IMR-90 (cell line): ENCODE measurements around the gene AVPR2. TPM values are rescaled to one million over a fixed set of nuclear protein-coding genes. Genes with fewer than 3 reads are reported as not detected.

Experiments used
- ATAC-seq: fragments of 200-7000 bp; cut with Tn5 transposase; 2 replicates; pipeline ENCODE4 v1.9.1; 2020; ENCODE audit warnings: low read depth, mild to moderate bottlenecking, moderate library complexity
- BruUV-seq: library from RNA; stranded (reverse); fragments of 400-500 nt; replicated peaks from 2 replicates; lab custom pipeline; 2021; lab: Mats Ljungman, UMichigan
- CTCF ChIA-PET: fragments of 300-600 bp; formaldehyde crosslinking; extraction: SDS; loops from one replicate; lab custom pipeline; 2021; ENCODE audit warnings: antibody characterized with exemption; lab: Yijun Ruan, JAX
- POLR2A ChIA-PET: fragments of 300-600 bp; sonication (Branson Sonifier 250); formaldehyde crosslinking; loops from one replicate; lab custom pipeline; 2022; ENCODE audit warnings: antibody characterized with exemption; ENCODE audit not compliant: unreplicated experiment; lab: Charles Lee
- DNase-seq: peaks from one replicate; pipeline ENCODE4 v3.0.0; 2013
- H2AFZ ChIP-seq: replicated peaks from 2 replicates; pipeline ENCODE3; 2013; ENCODE audit warnings: low read length, mild to moderate bottlenecking; ENCODE audit not compliant: poor library complexity
- H2AK5ac ChIP-seq: 2 replicates; pipeline ENCODE4 v1.6.1; 2013; ENCODE audit warnings: low read depth, low read length, inconsistent platforms
- H2AK9ac ChIP-seq: replicated peaks from 2 replicates; pipeline ENCODE3; 2013; ENCODE audit warnings: mild to moderate bottlenecking, low read depth, low read length, moderate library complexity; ENCODE audit not compliant: poor library complexity
- H2BK120ac ChIP-seq: 2 replicates; pipeline ENCODE4 v1.6.1; 2013; ENCODE audit warnings: low read depth, low read length, inconsistent platforms
- H2BK15ac ChIP-seq: 3 replicates; pipeline ENCODE4 v1.6.1; 2013; ENCODE audit warnings: low read depth, low read length, inconsistent platforms
- H2BK20ac ChIP-seq: 2 replicates; pipeline ENCODE4 v1.6.1; 2013; ENCODE audit warnings: low read depth, mild to moderate bottlenecking, inconsistent platforms, low read length, moderate library complexity
- H2BK5ac ChIP-seq: 2 replicates; pipeline ENCODE4 v1.6.1; 2013; ENCODE audit warnings: mild to moderate bottlenecking, low read depth, low read length, inconsistent platforms; ENCODE audit not compliant: poor library complexity, severe bottlenecking
- H3K14ac ChIP-seq: replicated peaks from 2 replicates; pipeline ENCODE4 v1.6.1; 2013; ENCODE audit warnings: low read depth, low read length, inconsistent platforms
- H3K18ac ChIP-seq: 2 replicates; pipeline ENCODE4 v1.6.1; 2013; ENCODE audit warnings: low read depth, low read length, control low read depth
- H3K23ac ChIP-seq: 2 replicates; pipeline ENCODE4 v1.6.1; 2013; ENCODE audit warnings: low read depth, low read length, inconsistent platforms
- H3K27ac ChIP-seq: 2 replicates; pipeline ENCODE4 v1.5.1; 2013; ENCODE audit warnings: mild to moderate bottlenecking, control low read depth, low read length; ENCODE audit not compliant: insufficient read depth
- H3K27me3 ChIP-seq: 2 replicates; pipeline ENCODE4 v1.6.1; 2013; ENCODE audit warnings: low read length; ENCODE audit not compliant: control insufficient read depth, insufficient read depth
- H3K36me3 ChIP-seq: 2 replicates; pipeline ENCODE4 v1.6.1; 2013; ENCODE audit warnings: low read length, mixed read lengths; ENCODE audit not compliant: control insufficient read depth, insufficient read depth
- H3K4ac ChIP-seq: 2 replicates; pipeline ENCODE4 v1.6.1; 2013; ENCODE audit warnings: low read depth, low read length, inconsistent platforms
- H3K4me1 ChIP-seq: 2 replicates; pipeline ENCODE4 v1.6.1; 2013; ENCODE audit warnings: low read length, mixed read lengths; ENCODE audit not compliant: control insufficient read depth, insufficient read depth
- H3K4me2 ChIP-seq: 2 replicates; pipeline ENCODE4 v1.6.1; 2013; ENCODE audit warnings: low read depth, mild to moderate bottlenecking, control low read depth, low read length, moderate library complexity
- H3K4me3 ChIP-seq: 2 replicates; pipeline ENCODE4 v1.5.1; 2013; ENCODE audit warnings: low read depth, mild to moderate bottlenecking, control low read depth, low read length, moderate library complexity; ENCODE audit not compliant: insufficient read depth
- H3K56ac ChIP-seq: 2 replicates; pipeline ENCODE4 v1.6.1; 2013; ENCODE audit warnings: low read length, inconsistent platforms; ENCODE audit not compliant: insufficient read depth; ENCODE audit errors: extremely low read depth
- H3K79me1 ChIP-seq, 2 experiments: 2 replicates each; pipeline ENCODE4 v1.6.1; 2013; ENCODE audit warnings: low read length in 2 of 2, inconsistent platforms in 1 of 2, low read depth in 1 of 2
- H3K9ac ChIP-seq: 2 replicates; pipeline ENCODE4 v1.6.1; 2013; ENCODE audit warnings: low read depth, low read length, control low read depth
- H3K9me1 ChIP-seq: 2 replicates; pipeline ENCODE4 v1.6.1; 2013; ENCODE audit warnings: low read length, inconsistent platforms; ENCODE audit not compliant: insufficient read depth
- H3K9me3 ChIP-seq: 2 replicates; pipeline ENCODE4 v1.6.1; 2013; ENCODE audit warnings: low read length; ENCODE audit not compliant: control insufficient read depth, insufficient read depth
- H4K20me1 ChIP-seq: 2 replicates; pipeline ENCODE4 v1.6.1; 2013; ENCODE audit warnings: low read length, inconsistent platforms; ENCODE audit not compliant: insufficient read depth
- H4K5ac ChIP-seq: 2 replicates; pipeline ENCODE4 v1.6.1; 2013; ENCODE audit warnings: mild to moderate bottlenecking, low read depth, low read length, control low read depth
- H4K8ac ChIP-seq, 2 experiments: 2 replicates each; pipeline ENCODE4 v1.6.1; 2013; ENCODE audit warnings: low read depth in 2 of 2, low read length in 2 of 2, control low read depth in 1 of 2, inconsistent platforms in 1 of 2
- H4K91ac ChIP-seq: 2 replicates; pipeline ENCODE4 v1.6.1; 2013; ENCODE audit warnings: low read depth, low read length, inconsistent platforms; ENCODE audit not compliant: insufficient read depth
- BHLHE40 ChIP-seq: fragments of 150-350 bp; IDR thresholded peaks from 2 replicates; pipeline ENCODE4 v1.6.1; 2016; ENCODE audit warnings: mild to moderate bottlenecking, low read depth, low read length
- CEBPB ChIP-seq: IDR thresholded peaks from 2 replicates; pipeline ENCODE4 v1.6.1; 2012; ENCODE audit warnings: low read depth, low read length, improper control_type of control experiment
- CHD1 ChIP-seq: IDR thresholded peaks from 2 replicates; pipeline ENCODE4 v1.6.1; 2012; ENCODE audit warnings: low read depth, low read length, improper control_type of control experiment
- CTCF ChIP-seq: conservative IDR thresholded peaks from 2 replicates; pipeline ENCODE4 v1.5.1; 2012; ENCODE audit warnings: mild to moderate bottlenecking, low read depth, low read length, improper control_type of control experiment
- ELK1 ChIP-seq: fragments of 150-350 bp; IDR thresholded peaks from 2 replicates; pipeline ENCODE4 v1.6.1; 2016; ENCODE audit warnings: low read depth, mild to moderate bottlenecking, low read length, moderate library complexity, borderline replicate concordance
- FOS ChIP-seq: fragments of 150-350 bp; IDR thresholded peaks from 2 replicates; pipeline ENCODE4 v1.6.1; 2016; ENCODE audit warnings: low read depth, low read length
- MAFK ChIP-seq: IDR thresholded peaks from 2 replicates; pipeline ENCODE4 v1.6.1; 2012; ENCODE audit warnings: low read depth, low read length, improper control_type of control experiment
- MAZ ChIP-seq: IDR thresholded peaks from 2 replicates; pipeline ENCODE4 v1.6.1; 2012; ENCODE audit warnings: low read depth, mild to moderate bottlenecking, low read length, improper control_type of control experiment, moderate library complexity, borderline replicate concordance
- MXI1 ChIP-seq: IDR thresholded peaks from 2 replicates; pipeline ENCODE4 v1.6.1; 2012; ENCODE audit warnings: low read depth, mild to moderate bottlenecking, low read length, moderate library complexity, borderline replicate concordance
- NFE2L2 ChIP-seq: fragments of 150-350 bp; IDR thresholded peaks from 2 replicates; pipeline ENCODE4 v1.6.1; 2016; ENCODE audit warnings: low read depth, mild to moderate bottlenecking, low read length
- POLR2A ChIP-seq: IDR thresholded peaks from 2 replicates; pipeline ENCODE4 v1.6.1; 2012; ENCODE audit warnings: mild to moderate bottlenecking, low read depth, low read length
- RAD21 ChIP-seq: IDR thresholded peaks from 2 replicates; pipeline ENCODE4 v1.6.1; 2012; ENCODE audit warnings: low read length, improper control_type of control experiment
- RFX5 ChIP-seq: IDR thresholded peaks from 2 replicates; pipeline ENCODE4 v1.8.0; 2012; ENCODE audit warnings: low read depth, mild to moderate bottlenecking, low read length, moderate library complexity
- SMC3 ChIP-seq: fragments of 150-350 bp; IDR thresholded peaks from 2 replicates; pipeline ENCODE4 v1.6.1; 2016; ENCODE audit warnings: low read depth, mild to moderate bottlenecking, antibody characterized with exemption, low read length, moderate library complexity
- USF2 ChIP-seq: fragments of 150-350 bp; IDR thresholded peaks from 2 replicates; pipeline ENCODE4 v1.6.1; 2017; ENCODE audit warnings: mild to moderate bottlenecking, antibody characterized with exemption, low read length, low read depth
- WGBS, 2 experiments: methylation state at CpG; one replicate each; pipeline versions ENCODE4 v1.1.5 to v1.1.7; 2013; ENCODE audit warnings: missing lambda C conversion rate in 2 of 2; ENCODE audit not compliant: insufficient read length in 1 of 2; ENCODE audit errors: extremely low coverage in 2 of 2; 5-methylcytosine and 5-hydroxymethylcytosine counted together
- dilution Hi-C: fragments of 300-500 bp; cut with HindIII; formaldehyde crosslinking; loops from one replicate; pipeline ENCODE4 v1.14.3; 2018; ENCODE audit warnings: low sequenced_read_pairs; ENCODE audit not compliant: unreplicated experiment
- in situ Hi-C: fragments of 300-500 bp; cut with MboI; formaldehyde crosslinking; loops from 3 replicates; pipeline ENCODE4 v1.14.3; 2019; ENCODE audit warnings: low sequenced_read_pairs, inconsistent platforms, mixed read lengths
- intact Hi-C: fragments of 100-400 bp; cut with micrococcal nuclease; formaldehyde crosslinking; loops from 2 replicates; pipeline ENCODE4 v1.10.0; 2022
- polyA plus RNA-seq, 3 experiments: library from polyadenylated mRNA; depleted of rRNA; stranded (reverse); fragments of >200 nt; gene quantifications; 2 replicates each; pipeline ENCODE4 v1.2.3, GENCODE V29; 2012; ENCODE audit warnings: low replicate concordance in 1 of 3
- total RNA-seq: library from RNA; depleted of rRNA; stranded (reverse); fragments of >200 nt; gene quantifications from 2 replicates; pipeline ENCODE4 v1.2.3, GENCODE V29; 2012

The AVPR2 gene
- total and polyA plus RNA-seq, 2 of the 4 experiments (the other 2 are of a cell fraction) = not detected

- no peak overlapping the region for H3K14ac ChIP-seq
- H2BK5ac ChIP-seq = no peak overlapping the region
- no peaks in the 10 kb centered on the region for H3K9me3 ChIP-seq
- BruUV-seq = no TSS peak
- no peak overlapping the region for H3K27ac ChIP-seq
- H3K9ac ChIP-seq = no peak overlapping the region
- no peak overlapping the region for H4K5ac ChIP-seq
- no peak overlapping the region for H3K23ac ChIP-seq
- ChIA-PET POLR2A (no interaction called here), CTCF (no interaction called here)
- no peak overlapping the region for H2BK15ac ChIP-seq
- no peak overlapping the region for H2AK5ac ChIP-seq
- H3K4me2 ChIP-seq = no peak overlapping the region
- ATAC-seq = no peak
- intact Hi-C loops (no loop called here), in situ Hi-C loops (no loop called here), dilution Hi-C loops (no loop called here)
- no peak overlapping the region for H4K8ac ChIP-seq
- H4K91ac ChIP-seq = no peak overlapping the region
- H2BK20ac ChIP-seq = no peak overlapping the region
- no peak overlapping the region for H2BK120ac ChIP-seq
- peaks cover 23% of the 10 kb centered on the region for H3K36me3 ChIP-seq
- H3K4me1 ChIP-seq = peaks cover 2% of the 10 kb centered on the region
- no peak overlapping the region for H3K18ac ChIP-seq
- no peaks in the 10 kb centered on the region; the same call in 1 of the 2 replicates for H3K27me3 ChIP-seq
- no peak overlapping the region for H2AK9ac ChIP-seq
- peaks cover 20% of the 10 kb centered on the region for H4K20me1 ChIP-seq
- H3K4me3 ChIP-seq = no peak overlapping the region
- peaks cover 4 to 16% of the 10 kb centered on the region in 2 experiments; a peak in 2 of 4 replicates for H3K79me1 ChIP-seq
- no peaks in the 10 kb centered on the region; the same call in 1 of the 2 replicates for H3K9me1 ChIP-seq
- H3K56ac ChIP-seq = no peak overlapping the region
- 81% methylated on average over 6 of the region's 31 CpGs; no CpG with 5 or more reads in 1 of the 2 experiments for WGBS, 2 experiments
- no peak overlapping the region for H2AFZ ChIP-seq
- DNase-seq = no peak
- no peak overlapping the region for H3K4ac ChIP-seq
- TF ChIP-seq CTCF = no peak
- TF ChIP-seq MXI1 = no peak
- TF ChIP-seq RAD21 = no peak
- TF ChIP-seq RFX5 = no peak
- TF ChIP-seq CHD1 = no peak
- no peak for TF ChIP-seq FOS
- TF ChIP-seq BHLHE40 = no peak
- no peak for TF ChIP-seq POLR2A
- no peak for TF ChIP-seq USF2
- no peak for TF ChIP-seq NFE2L2
- TF ChIP-seq MAZ = no peak
- no peak for TF ChIP-seq ELK1
- no peak for TF ChIP-seq SMC3
- TF ChIP-seq CEBPB = no peak
- no peak for TF ChIP-seq MAFK
Measured at GRCh38 chrX:153930011-153930910, 25.8 kb downstream of the AVPR2 start.
